ENCODE data around the gene PDZD2. TPM values are rescaled to one million over a fixed set of nuclear protein-coding genes. Genes with fewer than 3 reads are reported as not detected.

The PDZD2 gene
- polyA plus RNA-seq, 3 donors = 0.10 TPM; not detected in 2

DNA sequence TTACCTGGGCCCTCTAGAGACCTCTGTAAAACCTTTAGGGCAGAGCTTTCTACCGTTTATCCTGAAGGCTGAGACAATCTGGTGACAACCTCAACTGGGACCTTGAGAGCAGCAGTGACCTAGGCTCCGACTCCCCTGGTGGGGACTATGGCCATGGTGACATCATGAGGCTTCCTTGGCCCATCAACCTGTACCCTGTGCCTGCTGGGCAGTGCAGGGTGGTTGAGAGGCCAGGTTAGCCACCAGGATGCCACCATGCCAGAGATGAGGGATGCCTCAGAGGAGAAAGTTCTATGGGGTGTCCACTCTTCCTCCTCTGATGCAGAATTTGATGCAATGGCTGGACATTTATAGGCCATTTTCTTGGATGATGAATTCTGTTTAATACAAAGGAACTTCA is 194.8 kb downstream of the PDZD2 start:
- H3K4me1 ChIP-seq (ENCODE audit: control insufficient read depth in 1 of 2, insufficient read depth in 2 of 2, low read length in 2 of 2) = no peaks in the 10 kb centered on the region
- H4K20me1 ChIP-seq (ENCODE audit: insufficient read depth, low read length) = no peaks in the 10 kb centered on the region
- Mint-ChIP-seq H3K4me1 (no peaks in the 10 kb centered on the region), H3K27me3 (ENCODE audit: low read depth in 3 of 3) (peaks cover 0 to 1% (median 1%) of the 10 kb centered on the region in 3 donors), H3K36me3 (no peaks in the 10 kb centered on the region), H3K4me3 (no peak overlapping the region), H3K9me3 (peaks cover 0 to 28% (median 19%) of the 10 kb centered on the region in 7 donors), H3K27ac (no peak overlapping the region)
- H3K79me2 ChIP-seq (ENCODE audit: insufficient read depth, low read length) = no peaks in the 10 kb centered on the region
- no peak overlapping the region for H3K9ac ChIP-seq (ENCODE audit: insufficient read depth, low read length, poor library complexity, severe bottlenecking)
- 93% methylated on average over 1 of the region's 2 CpGs for WGBS (ENCODE audit: insufficient coverage)
- DNase-seq = no peak
- H3K27ac ChIP-seq (ENCODE audit: low read depth in 1 of 2, low read length in 2 of 2) = no peak overlapping the region
- H2AFZ ChIP-seq (ENCODE audit: insufficient read depth, low read depth, low read length, poor library complexity, severe bottlenecking) = no peak overlapping the region
- H3K4me3 ChIP-seq (replicated peaks in 1 of 3; ENCODE audit: low read depth in 2 of 3, low read length in 3 of 3) = no peak overlapping the region
- H3K9me3 ChIP-seq (replicated peaks in 1 of 2; ENCODE audit: control insufficient read depth in 1 of 2, insufficient read depth in 1 of 2, low read length in 2 of 2) = peaks cover 0 to 2% of the 10 kb centered on the region in 2 donors
- no peaks in the 10 kb centered on the region for H3K27me3 ChIP-seq (ENCODE audit: control insufficient read depth in 2 of 2, insufficient read depth in 2 of 2, low read length in 2 of 2)
- intact Hi-C loops (cut with micrococcal nuclease) = no loop called here
- H3K36me3 ChIP-seq (replicated peaks in 1 of 2; ENCODE audit: control insufficient read depth in 1 of 2, insufficient read depth in 2 of 2, low read length in 2 of 2) = no peaks in the 10 kb centered on the region
- TF ChIP-seq, protein P1, sequence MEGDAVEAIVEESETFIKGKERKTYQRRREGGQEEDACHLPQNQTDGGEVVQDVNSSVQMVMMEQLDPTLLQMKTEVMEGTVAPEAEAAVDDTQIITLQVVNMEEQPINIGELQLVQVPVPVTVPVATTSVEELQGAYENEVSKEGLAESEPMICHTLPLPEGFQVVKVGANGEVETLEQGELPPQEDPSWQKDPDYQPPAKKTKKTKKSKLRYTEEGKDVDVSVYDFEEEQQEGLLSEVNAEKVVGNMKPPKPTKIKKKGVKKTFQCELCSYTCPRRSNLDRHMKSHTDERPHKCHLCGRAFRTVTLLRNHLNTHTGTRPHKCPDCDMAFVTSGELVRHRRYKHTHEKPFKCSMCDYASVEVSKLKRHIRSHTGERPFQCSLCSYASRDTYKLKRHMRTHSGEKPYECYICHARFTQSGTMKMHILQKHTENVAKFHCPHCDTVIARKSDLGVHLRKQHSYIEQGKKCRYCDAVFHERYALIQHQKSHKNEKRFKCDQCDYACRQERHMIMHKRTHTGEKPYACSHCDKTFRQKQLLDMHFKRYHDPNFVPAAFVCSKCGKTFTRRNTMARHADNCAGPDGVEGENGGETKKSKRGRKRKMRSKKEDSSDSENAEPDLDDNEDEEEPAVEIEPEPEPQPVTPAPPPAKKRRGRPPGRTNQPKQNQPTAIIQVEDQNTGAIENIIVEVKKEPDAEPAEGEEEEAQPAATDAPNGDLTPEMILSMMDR (IDR thresholded peaks at IDR 0.05) = no peak
- H3K4me2 ChIP-seq (replicated peaks; ENCODE audit: extremely low read depth, low read length, poor library complexity, severe bottlenecking) = no peak overlapping the region

DNA sequence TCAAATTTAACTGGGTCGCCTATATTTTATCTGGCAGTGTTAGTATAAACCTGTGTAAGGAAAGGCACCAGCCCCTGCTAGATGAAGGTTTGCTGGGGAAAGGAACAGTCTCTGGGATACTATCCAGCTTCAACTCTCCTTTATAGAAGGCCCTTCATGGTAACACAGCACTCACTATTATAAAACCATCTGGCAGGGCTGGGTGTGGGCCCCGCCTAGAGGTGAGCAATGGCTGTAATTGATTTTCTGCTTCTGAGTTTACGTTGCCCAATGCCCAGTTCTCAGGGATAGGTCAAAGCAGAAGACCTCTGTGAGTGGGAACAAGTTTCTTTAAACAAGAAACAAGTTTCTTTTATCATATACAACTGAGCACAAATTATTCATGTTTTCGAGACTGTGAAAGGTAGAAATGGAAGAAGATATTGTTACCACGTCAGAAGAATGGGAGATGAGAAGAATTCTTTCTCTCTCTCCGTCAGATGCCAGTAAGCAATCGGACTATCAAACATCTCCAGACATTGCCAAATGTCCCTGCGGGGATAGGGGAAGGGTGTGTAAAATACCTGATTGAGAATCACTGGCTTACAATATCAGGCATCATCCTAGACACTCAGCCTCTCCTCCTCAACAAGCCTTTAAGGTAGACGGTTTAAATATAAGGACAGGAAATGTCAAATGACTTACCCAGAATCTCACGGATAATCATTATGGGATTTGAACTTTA is 205.9 kb downstream of the PDZD2 start:
- H3K79me2 ChIP-seq (ENCODE audit: insufficient read depth, low read length) = no peaks in the 10 kb centered on the region
- H3K36me3 ChIP-seq (replicated peaks in 1 of 2; ENCODE audit: control insufficient read depth in 1 of 2, insufficient read depth in 2 of 2, low read length in 2 of 2) = no peaks in the 10 kb centered on the region
- H2AFZ ChIP-seq (ENCODE audit: insufficient read depth, low read depth, low read length, poor library complexity, severe bottlenecking) = no peak overlapping the region
- H3K27ac ChIP-seq (ENCODE audit: low read depth in 1 of 2, low read length in 2 of 2) = no peak overlapping the region
- intact Hi-C loops (cut with micrococcal nuclease) = no loop called here
- Mint-ChIP-seq H3K36me3 (no peaks in the 10 kb centered on the region), H3K27me3 (ENCODE audit: low read depth in 3 of 3) (peaks cover 0 to 4% (median 2%) of the 10 kb centered on the region in 3 donors), H3K4me1 (no peaks in the 10 kb centered on the region), H3K27ac (no peak overlapping the region), H3K9me3 (peaks cover under 1 to 9% (median 6%) of the 10 kb centered on the region in 7 donors), H3K4me3 (no peak overlapping the region)
- peaks cover 3% of the 10 kb centered on the region in 2 donors for H3K9me3 ChIP-seq (replicated peaks in 1 of 2; ENCODE audit: control insufficient read depth in 1 of 2, insufficient read depth in 1 of 2, low read length in 2 of 2)
- H3K4me1 ChIP-seq (ENCODE audit: control insufficient read depth in 1 of 2, insufficient read depth in 2 of 2, low read length in 2 of 2) = no peaks in the 10 kb centered on the region
- no peak overlapping the region for H3K9ac ChIP-seq (ENCODE audit: insufficient read depth, low read length, poor library complexity, severe bottlenecking)
- H3K4me3 ChIP-seq (replicated peaks in 1 of 3; ENCODE audit: low read depth in 2 of 3, low read length in 3 of 3) = no peak overlapping the region
- H3K27me3 ChIP-seq (ENCODE audit: control insufficient read depth in 2 of 2, insufficient read depth in 2 of 2, low read length in 2 of 2) = no peaks in the 10 kb centered on the region
- no peak for DNase-seq
- H4K20me1 ChIP-seq (ENCODE audit: insufficient read depth, low read length) = no peaks in the 10 kb centered on the region
- no peak overlapping the region for H3K4me2 ChIP-seq (replicated peaks; ENCODE audit: extremely low read depth, low read length, poor library complexity, severe bottlenecking)
- WGBS (ENCODE audit: insufficient coverage) = 100% methylated on average over 1 of the region's 10 CpGs
- TF ChIP-seq, protein P1 (IDR thresholded peaks at IDR 0.05) = no peak

All from CD14-positive monocyte (primary cell).